HepG2 (cell line): ENCODE results near the gene MTIF3. TPM values are rescaled to one million over a fixed set of nuclear protein-coding genes. Genes with fewer than 3 reads are reported as not detected.

ENCODE experiments used
- ELF4 ChIP-seq: sonication (generic); formaldehyde crosslinking; IDR thresholded peaks from 2 replicates; pipeline ENCODE4 v1.5.0; 2020; ENCODE audit warnings: missing genetic modification reagents, mild to moderate bottlenecking, moderate library complexity, borderline replicate concordance
- FOXJ3 ChIP-seq: sonication (generic); formaldehyde crosslinking; IDR thresholded peaks from 2 replicates; pipeline ENCODE4 v1.4.0; 2020; ENCODE audit warnings: missing genetic modification reagents, mild to moderate bottlenecking, borderline replicate concordance
- HDAC2 ChIP-seq: sonication (generic); formaldehyde crosslinking; IDR thresholded peaks from 2 replicates; pipeline ENCODE4 v1.4.0; 2020; ENCODE audit warnings: missing genetic modification reagents
- KLF6 ChIP-seq: IDR thresholded peaks from 2 replicates; pipeline ENCODE4 v1.8.0; 2016; ENCODE audit warnings: missing biosample characterization, missing genetic modification reagents
- RERE ChIP-seq: IDR thresholded peaks from 2 replicates; pipeline ENCODE4 v1.6.1; 2016; ENCODE audit warnings: low read depth, missing genetic modification reagents, missing compliant biosample characterization
- ZNF407 ChIP-seq: sonication (generic); formaldehyde crosslinking; IDR thresholded peaks from one replicate; pipeline ENCODE4 v1.5.1; 2020; ENCODE audit warnings: mild to moderate bottlenecking, missing genetic modification reagents; ENCODE audit errors: not compliant biosample characterization
- ZNF503 ChIP-seq: sonication (generic); formaldehyde crosslinking; IDR thresholded peaks from 2 replicates; pipeline ENCODE4 v1.4.0; 2020; ENCODE audit warnings: missing genetic modification reagents
- ZNF747 ChIP-seq: sonication (generic); formaldehyde crosslinking; IDR thresholded peaks from 2 replicates; pipeline ENCODE4 v1.8.1; 2023; ENCODE audit warnings: missing genetic modification reagents, mild to moderate bottlenecking, borderline replicate concordance
- polyA plus RNA-seq, 8 experiments: library from polyadenylated mRNA; depleted of rRNA in 3 of 8; stranded (reverse) in 7 of 8; unstranded in 1 of 8; fragments of >200 nt; fragmentation: Illumina TruSeq in 4 of 8; extraction: Trizol in 4 of 8; gene quantifications; 2 replicates each; pipeline versions ENCODE4 v1.2.1 to v1.2.3, GENCODE V29; 2011 to 2016; ENCODE audit warnings: low read depth in 4 of 8, missing spikeins in 1 of 8, mixed read lengths in 1 of 8; ENCODE audit not compliant: insufficient read depth in 1 of 8
- total RNA-seq, 5 experiments: library from RNA; depleted of rRNA; stranded (reverse); fragments of >200 nt; fragmentation: Illumina TruSeq; extraction: Trizol; gene quantifications; 2 replicates each; pipeline ENCODE4 v1.2.3, GENCODE V29; 2016; ENCODE audit warnings: low read depth in 1 of 5
- TF ChIP-seq, protein P1 (sequence below): sonication (generic); formaldehyde crosslinking; IDR thresholded peaks from 2 replicates; pipeline ENCODE4 v1.4.0; 2020; ENCODE audit warnings: missing genetic modification reagents

Gene MTIF3
- total and polyA plus RNA-seq, 2 of the 13 experiments (the other 11 are each of a cell fraction or from before 2014, with no cell fraction given): 33.7 to 40.6 TPM

DNA sequence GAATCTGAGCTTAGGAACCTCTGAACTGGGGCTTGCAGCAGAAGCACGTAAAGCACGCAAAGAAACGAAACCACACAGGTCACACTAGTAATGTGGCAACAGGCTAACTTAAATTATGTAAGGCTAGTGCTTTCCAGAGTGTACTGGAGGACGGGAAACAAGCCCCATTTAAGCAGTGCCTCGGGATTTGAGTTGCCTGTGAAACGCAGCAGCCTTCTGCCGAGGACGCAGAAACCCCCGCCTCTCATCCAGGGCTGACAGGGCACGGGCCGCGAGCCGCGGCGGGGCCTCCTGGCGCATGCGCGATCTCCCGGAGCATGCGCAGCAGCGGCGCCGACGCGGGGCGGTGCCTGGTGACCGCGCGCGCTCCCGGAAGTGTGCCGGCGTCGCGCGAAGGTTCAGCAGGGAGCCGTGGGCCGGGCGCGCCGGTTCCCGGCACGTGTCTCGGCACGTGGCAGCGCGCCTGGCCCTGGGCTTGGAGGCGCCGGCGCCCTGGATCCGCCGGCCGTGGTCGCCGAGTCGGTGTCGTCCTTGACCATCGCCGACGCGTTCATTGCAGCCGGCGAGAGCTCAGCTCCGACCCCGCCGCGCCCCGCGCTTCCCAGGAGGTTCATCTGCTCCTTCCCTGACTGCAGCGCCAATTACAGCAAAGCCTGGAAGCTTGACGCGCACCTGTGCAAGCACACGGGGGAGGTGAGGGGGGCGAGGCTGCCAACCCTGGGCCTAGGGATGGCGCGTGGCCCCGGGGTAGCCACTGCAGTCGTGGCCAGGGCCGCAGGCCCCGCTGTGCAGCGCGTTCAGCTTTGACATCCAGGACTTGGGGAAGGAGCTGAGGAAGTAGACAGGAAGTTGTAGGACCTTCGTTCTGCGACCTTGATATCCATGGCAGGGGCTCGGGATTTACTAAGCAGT lies 25.9 kb downstream of the MTIF3 start, which contains the start of gene GTF3A (continued):
- TF ChIP-seq ZNF407 (CRISPR knock-in tag): peak; percentile 63
- 0 out of 2 replicates have a peak, but pooled peaks have one; percentile 43 for TF ChIP-seq FOXJ3 (CRISPR knock-in tag)
- TF ChIP-seq KLF6 (CRISPR knock-in tag): peak; percentile 95
- TF ChIP-seq RERE (CRISPR knock-in tag): no peak
- no peak for TF ChIP-seq ZNF747 (CRISPR knock-in tag)
- TF ChIP-seq HDAC2 (CRISPR knock-in tag): peak; percentile 55
- peak; percentile 38; the same call in 1 of the 2 replicates for TF ChIP-seq ELF4 (CRISPR knock-in tag)
- TF ChIP-seq, protein P1, sequence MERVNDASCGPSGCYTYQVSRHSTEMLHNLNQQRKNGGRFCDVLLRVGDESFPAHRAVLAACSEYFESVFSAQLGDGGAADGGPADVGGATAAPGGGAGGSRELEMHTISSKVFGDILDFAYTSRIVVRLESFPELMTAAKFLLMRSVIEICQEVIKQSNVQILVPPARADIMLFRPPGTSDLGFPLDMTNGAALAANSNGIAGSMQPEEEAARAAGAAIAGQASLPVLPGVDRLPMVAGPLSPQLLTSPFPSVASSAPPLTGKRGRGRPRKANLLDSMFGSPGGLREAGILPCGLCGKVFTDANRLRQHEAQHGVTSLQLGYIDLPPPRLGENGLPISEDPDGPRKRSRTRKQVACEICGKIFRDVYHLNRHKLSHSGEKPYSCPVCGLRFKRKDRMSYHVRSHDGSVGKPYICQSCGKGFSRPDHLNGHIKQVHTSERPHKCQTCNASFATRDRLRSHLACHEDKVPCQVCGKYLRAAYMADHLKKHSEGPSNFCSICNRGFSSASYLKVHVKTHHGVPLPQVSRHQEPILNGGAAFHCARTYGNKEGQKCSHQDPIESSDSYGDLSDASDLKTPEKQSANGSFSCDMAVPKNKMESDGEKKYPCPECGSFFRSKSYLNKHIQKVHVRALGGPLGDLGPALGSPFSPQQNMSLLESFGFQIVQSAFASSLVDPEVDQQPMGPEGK (CRISPR knock-in tag): no peak
- peak; percentile 23; the same call in 1 of the 2 replicates for TF ChIP-seq ZNF503
